ENCODE measurements around the gene PTGER2.

PTGER2 gene, protein sequence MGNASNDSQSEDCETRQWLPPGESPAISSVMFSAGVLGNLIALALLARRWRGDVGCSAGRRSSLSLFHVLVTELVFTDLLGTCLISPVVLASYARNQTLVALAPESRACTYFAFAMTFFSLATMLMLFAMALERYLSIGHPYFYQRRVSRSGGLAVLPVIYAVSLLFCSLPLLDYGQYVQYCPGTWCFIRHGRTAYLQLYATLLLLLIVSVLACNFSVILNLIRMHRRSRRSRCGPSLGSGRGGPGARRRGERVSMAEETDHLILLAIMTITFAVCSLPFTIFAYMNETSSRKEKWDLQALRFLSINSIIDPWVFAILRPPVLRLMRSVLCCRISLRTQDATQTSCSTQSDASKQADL

DNA sequence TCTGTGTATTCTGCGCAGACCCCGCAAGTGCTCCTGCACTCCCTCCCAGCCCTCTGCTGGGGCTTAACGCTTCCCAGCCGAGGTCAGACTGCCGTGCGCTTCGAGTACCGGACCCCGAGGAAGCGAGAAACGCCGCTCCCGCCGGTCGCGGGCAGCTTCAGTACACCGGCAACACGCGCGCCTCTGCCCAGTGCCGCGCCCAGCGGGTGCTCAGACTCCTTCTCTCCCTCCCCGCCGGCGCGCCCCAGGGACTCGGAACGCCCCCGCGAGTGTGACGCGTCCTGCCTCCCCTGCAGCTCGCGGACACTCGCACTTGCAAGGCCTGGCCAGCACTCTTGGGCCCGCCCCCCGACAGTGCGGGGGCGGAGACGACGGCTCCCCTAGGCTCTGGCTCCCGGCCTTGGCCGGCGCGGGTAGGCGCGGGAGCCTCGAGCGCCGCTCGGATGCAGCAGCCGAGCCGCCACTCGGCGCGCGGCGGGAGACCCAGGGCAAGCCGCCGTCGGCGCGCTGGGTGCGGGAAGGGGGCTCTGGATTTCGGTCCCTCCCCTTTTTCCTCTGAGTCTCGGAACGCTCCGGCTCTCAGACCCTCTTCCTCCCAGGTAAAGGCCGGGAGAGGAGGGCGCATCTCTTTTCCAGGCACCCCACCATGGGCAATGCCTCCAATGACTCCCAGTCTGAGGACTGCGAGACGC lies at the start of gene PTGER2:
Gene PTGER2, plus strand, starts transcription at position 410 of the 692 bp plus-strand sequence. Its CDS starts 237 bp downstream, at position 647.
- peak; percentile 91 for DNase-seq (ENCODE audit: low read depth)

DNA sequence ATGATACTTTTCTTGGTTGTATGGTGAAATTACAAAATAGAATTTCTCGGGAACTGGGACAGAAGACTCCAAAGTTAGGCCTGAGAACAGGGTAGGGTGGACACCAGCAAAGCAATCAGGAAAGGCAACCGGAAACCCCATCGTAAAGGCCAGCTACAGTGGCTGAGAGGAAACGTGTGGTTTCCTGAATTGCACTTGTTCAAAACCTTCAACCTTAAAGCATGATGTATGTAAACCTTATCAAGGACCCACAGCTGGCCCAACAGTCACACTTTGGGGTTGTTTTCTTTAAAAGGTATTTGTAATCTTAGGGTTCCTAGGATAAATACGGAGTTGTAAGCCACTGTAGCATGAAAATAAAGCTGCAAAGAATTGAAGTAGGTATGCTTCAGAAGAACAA lies 48.9 kb upstream of the PTGER2 start:
- no peak for DNase-seq (ENCODE audit: low read depth)

- no peak for DNase-seq (ENCODE audit: low read depth)
These were observed 47.9 kb upstream of the PTGER2 start for GRCh38 chr14:52266179-52266578.

DNA sequence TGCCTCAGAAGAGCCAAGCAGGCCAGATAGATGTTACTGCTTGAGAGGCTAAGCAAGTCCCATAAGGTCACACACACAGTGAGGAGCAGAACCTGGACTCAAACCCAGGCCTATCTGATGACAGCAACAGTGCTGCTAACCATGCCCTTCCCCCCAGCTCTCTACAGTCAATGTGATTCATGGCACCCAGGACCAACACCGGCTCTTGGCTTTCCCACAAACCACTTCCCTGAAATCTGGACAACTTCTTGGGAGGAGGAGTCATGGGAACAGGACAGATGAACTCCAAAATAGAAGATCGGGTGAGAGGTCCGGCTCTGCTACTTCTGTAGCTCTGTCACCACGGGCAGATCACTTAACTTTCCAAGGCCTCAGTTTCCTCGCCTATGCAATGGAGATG lies 47.3 kb upstream of the PTGER2 start:
- DNase-seq (ENCODE audit: low read depth): peak; percentile 10

- no peak for DNase-seq (ENCODE audit: low read depth)
These were observed 46.4 kb upstream of the PTGER2 start, which contains the start of gene PTGDR for GRCh38 chr14:52267501-52268278. TSS of gene PTGDR (plus strand) at chr14:52267698. CDS start at chr14:52267815, 117 bp downstream.

DNA sequence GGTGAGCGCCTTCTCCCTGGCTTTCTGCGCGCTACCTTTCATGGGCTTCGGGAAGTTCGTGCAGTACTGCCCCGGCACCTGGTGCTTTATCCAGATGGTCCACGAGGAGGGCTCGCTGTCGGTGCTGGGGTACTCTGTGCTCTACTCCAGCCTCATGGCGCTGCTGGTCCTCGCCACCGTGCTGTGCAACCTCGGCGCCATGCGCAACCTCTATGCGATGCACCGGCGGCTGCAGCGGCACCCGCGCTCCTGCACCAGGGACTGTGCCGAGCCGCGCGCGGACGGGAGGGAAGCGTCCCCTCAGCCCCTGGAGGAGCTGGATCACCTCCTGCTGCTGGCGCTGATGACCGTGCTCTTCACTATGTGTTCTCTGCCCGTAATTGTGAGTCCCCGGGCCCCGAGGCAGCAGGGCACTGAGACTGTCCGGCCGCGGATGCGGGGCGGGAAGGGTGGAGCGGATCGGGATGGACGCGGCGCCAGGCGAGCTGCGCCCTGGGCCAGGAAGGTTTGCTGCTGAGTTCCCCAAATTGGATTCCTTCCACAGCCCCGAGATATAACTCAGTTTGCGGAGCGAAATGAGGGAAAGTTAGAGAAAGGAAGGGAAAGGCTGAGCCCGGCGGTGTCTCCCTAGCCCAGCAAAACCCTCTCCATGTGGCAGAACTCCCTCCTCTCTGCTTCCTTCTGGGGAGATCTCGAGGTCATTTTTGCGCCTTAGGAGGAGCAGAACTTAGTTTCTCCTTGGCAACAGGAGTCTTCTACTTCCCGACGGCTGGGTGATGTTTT lies 45.6 kb upstream of the PTGER2 start:
- DNase-seq (ENCODE audit: low read depth): no peak

DNA sequence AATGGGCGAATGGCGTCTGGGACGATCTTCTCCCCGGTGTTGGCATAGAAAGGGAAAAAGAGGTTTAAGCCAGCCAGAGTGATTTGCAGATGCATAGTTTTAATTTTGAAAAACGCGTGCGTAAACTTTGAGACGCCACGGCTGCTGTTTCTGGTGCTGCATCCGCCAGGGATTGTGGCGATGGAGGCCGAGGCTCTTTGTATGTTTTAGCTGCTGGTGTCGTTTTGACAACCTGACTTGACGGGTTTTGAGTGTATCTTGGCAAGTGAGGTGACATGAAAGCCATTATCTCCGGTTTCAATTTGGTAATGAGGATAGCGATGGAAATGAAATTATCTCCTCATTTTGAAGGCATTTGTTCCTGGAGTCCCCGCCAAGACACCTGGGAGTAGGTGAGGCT lies 45.0 kb upstream of the PTGER2 start:
- DNase-seq (ENCODE audit: low read depth): no peak

GRCh38 chr14:52269982-52270381 lies 44.1 kb upstream of the PTGER2 start:
- no peak for DNase-seq (ENCODE audit: low read depth)

DNA sequence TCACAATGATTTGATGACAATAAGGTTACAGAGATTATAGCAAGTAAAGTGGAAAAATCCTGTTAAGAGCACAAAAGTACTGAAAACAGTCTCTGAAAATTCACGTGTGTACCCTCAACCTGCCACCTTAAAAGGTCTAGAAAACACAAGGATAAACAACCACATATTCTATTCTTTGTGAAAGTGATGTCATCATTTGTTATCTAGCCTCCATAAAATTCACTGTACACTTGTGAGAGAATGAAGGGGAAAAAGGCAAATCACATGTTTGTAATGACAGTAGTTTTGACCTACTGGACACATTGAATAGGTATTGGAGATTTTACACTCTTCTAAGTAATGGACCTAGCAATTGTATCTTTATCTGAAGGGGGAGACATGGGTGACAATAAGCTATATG lies 42.6 kb upstream of the PTGER2 start:
- no peak for DNase-seq (ENCODE audit: low read depth)

GRCh38 chr14:52272375-52272774 lies 41.7 kb upstream of the PTGER2 start:
- DNase-seq (ENCODE audit: low read depth): peak; percentile 64

GRCh38 chr14:52275372-52275771 lies 38.7 kb upstream of the PTGER2 start:
- no peak for DNase-seq (ENCODE audit: low read depth)

GRCh38 chr14:52277552-52277951 lies 36.6 kb upstream of the PTGER2 start:
- DNase-seq (ENCODE audit: low read depth): no peak

GRCh38 chr14:52279408-52279807 lies 34.7 kb upstream of the PTGER2 start:
- DNase-seq (ENCODE audit: low read depth): peak; percentile 47

DNA sequence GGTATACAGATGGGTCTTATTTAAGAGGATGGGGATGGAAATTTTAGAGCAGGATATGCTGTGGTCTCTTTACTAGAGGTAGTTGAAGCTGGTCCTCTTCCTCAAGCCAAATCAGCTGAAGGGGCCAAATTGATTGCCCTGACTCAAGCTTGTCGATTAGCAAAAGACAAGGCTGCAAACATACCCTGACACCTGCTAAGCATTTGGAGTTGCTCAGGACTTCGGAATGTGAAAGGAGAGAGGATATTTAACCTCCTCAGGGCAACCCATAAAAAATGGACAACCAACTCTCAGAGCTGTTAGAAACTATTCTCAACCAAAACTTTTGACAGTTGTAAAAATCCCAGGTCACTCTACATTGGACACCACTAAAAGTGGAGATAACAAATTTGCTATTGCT lies 31.0 kb upstream of the PTGER2 start:
- no peak for DNase-seq (ENCODE audit: low read depth)

DNA sequence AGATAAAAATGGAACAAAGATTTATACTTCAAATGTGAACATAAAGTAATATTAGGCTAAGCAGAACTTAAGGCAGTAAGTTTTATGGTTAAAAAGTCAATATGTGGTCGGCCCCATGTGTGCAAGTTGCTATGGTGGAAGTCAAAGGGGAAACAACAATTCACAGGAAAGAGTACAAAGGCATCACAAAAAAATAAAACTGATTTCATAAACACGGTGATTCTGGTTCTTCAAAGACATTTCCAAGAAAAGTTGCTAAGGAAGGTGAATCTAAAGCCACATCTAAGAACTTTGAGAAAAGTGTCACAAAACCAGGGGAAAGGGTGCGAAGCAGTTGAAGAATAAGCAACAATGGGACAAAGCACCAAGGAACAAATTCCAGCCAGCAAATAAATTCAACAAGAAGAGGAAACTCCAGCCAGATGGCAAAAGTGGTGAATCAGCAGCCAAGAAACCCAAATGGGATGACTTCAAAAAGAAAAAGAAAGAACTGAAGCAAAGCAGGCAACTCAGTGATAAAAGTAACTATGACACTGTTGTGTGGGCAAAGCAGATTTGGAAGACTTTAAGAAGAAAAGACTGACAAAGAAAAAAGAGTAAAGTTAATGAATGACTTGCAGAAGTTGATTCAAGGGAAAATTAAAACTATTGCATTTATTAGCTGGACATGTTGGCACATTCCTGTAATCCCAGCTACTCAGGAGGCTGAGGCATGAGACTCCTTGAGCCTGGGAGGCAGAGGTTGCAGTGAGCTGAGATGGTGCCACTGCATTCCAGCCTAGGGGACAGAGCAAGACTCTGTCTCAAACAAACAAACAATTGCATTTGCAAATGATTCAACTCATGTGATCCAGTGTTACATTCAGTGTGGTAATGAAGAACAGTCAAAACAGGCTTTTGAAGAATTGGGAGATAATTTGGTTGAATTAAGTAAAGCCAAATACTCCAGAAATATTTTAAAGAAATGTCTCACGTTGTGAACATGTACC lies 27.2 kb upstream of the PTGER2 start:
- DNase-seq (ENCODE audit: low read depth): no peak

DNA sequence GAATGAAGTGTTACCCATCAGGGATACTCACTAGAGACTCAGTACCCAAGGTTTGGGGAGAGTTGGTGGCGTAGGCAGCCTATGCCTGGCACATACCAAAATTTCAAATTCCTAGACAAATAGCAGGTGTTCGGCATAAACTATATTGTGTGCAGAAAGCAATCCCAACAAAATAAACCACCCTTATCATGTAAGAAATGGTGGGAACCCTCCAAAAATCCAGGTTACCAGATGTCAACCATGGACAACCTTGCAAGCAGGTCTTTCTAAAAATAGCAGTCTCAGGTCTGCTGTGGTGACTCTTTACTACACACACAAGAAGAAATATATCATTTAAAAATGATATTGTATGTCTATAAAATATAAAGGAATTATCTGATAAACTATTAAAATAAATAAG lies 17.7 kb upstream of the PTGER2 start:
- DNase-seq (ENCODE audit: low read depth): no peak

DNA sequence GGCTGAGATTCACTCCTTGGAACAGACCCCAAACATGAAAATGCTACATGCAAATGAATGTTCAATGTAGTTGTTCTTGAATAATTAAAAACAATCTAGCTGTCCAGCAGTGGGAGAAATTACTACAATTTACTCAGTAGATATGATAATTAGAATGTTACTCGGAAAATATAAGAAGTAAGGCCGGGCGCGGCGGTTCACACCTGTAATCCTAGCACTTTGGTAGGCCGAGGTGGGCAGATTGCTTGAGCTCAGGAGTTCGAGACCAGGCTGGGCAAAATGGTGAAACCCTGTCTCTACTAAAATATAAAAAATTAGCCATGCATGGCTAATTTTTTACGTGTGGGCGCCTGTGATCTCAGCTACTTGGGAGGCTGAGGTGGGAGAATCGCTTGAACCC lies 15.3 kb upstream of the PTGER2 start:
- no peak for DNase-seq (ENCODE audit: low read depth)

GRCh38 chr14:52299692-52300278 lies 14.3 kb upstream of the PTGER2 start:
- DNase-seq (ENCODE audit: low read depth): peak; percentile 72

DNA sequence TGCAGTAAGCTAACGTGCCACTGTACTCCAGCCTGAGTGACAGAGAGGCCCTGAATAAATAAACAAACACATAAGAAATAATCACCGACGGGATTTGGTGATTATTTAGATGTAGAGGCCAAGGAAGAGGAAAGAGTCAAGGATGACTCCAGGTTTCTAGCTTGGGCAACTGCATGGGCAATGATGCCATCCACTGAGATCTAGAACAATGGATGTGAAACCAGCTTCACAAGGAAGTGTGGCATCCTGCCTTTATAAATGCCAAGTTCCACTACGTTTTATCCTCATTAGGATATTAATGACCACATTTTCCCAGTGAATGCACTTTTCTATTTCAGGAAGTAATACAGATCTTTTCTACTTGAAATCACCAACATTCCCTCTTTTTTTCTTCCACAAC lies 10.9 kb upstream of the PTGER2 start:
- DNase-seq (ENCODE audit: low read depth): no peak

DNA sequence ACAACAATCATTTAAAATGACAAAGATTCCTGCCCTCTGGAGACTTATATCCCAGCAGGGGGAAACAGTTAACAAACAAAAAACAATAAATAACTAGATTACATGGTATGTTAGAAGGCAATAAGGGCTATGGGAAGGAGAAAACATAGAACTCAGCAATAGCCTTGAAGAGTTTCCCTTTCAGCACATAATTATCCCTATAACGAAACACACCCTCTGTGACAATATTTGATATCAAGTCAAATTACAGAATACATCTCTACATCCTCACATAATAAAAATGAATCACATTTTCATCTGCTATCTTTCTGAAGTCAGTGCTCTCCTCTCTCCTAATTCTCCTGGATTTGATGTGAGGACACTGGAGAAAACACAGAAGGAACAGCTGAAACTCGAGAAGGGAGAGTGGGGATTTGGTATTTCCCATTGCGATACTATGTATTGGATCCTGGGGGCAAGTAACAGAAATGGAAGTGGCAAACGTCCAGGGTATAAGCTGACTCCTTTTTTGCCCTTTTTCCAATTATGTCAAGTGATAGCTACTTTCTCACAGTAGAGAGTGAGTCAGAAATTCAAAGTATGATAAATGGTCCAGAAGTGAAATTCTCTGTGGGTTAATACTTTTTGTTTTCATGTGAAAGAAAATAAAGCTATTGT lies 9.7 kb upstream of the PTGER2 start:
- DNase-seq (ENCODE audit: low read depth): no peak

All from ELR (cell line).